Germinal center (tissue), 1 donor: ENCODE results near the gene TCF7L2.

Experiments
- DNase-seq: peaks from one replicate; pipeline ENCODE4 v3.0.0; 2012; ENCODE audit warnings: mixed read lengths, low spot score

Gene TCF7L2

GRCh38 chr10:113126229-113127201 lies 176.5 kb downstream of the TCF7L2 start:
- peak; percentile 26 for DNase-seq

- DNase-seq, result no peak
These were observed 177.3 kb downstream of the TCF7L2 start for GRCh38 chr10:113127261-113127900.

- no peak for DNase-seq
These were observed 177.8 kb downstream of the TCF7L2 start for GRCh38 chr10:113127901-113128283.

GRCh38 chr10:113128450-113129070 lies 178.5 kb downstream of the TCF7L2 start:
- no peak for DNase-seq

GRCh38 chr10:113129117-113129516 lies 179.1 kb downstream of the TCF7L2 start:
- no peak for DNase-seq

- DNase-seq, result no peak
These were observed 180.1 kb downstream of the TCF7L2 start for GRCh38 chr10:113130014-113130641.

- no peak for DNase-seq
These were observed 181.7 kb downstream of the TCF7L2 start for GRCh38 chr10:113131613-113132261.

GRCh38 chr10:113132591-113133121 lies 182.6 kb downstream of the TCF7L2 start:
- no peak for DNase-seq

GRCh38 chr10:113133497-113134115 lies 183.6 kb downstream of the TCF7L2 start:
- DNase-seq, result no peak

GRCh38 chr10:113135025-113135424 lies 185.0 kb downstream of the TCF7L2 start:
- DNase-seq, result no peak

- DNase-seq, result no peak
These were observed 188.1 kb downstream of the TCF7L2 start for GRCh38 chr10:113137941-113138685.

- no peak for DNase-seq
These were observed 189.0 kb downstream of the TCF7L2 start for GRCh38 chr10:113138937-113139585.

- no peak for DNase-seq
These were observed 189.7 kb downstream of the TCF7L2 start for GRCh38 chr10:113139699-113140098.

- no peak for DNase-seq
These were observed 190.3 kb downstream of the TCF7L2 start for GRCh38 chr10:113140143-113141011.

- DNase-seq, result no peak
These were observed 192.7 kb downstream of the TCF7L2 start for GRCh38 chr10:113142601-113143362.

- DNase-seq, result no peak
These were observed 194.5 kb downstream of the TCF7L2 start for GRCh38 chr10:113144576-113144975.

- DNase-seq, result no peak
These were observed 198.2 kb downstream of the TCF7L2 start for GRCh38 chr10:113148071-113148825.
